NB4 (cell line): ENCODE measurements around the gene DOCK8.

Experiments
- DNase-seq: peaks from one replicate; pipeline ENCODE4 v3.0.0; 2010; ENCODE audit warnings: low read depth
- H3K4me3 ChIP-seq: one replicate; pipeline ENCODE4 v1.5.1; 2011; ENCODE audit warnings: mild to moderate bottlenecking, low read depth, low read length, moderate library complexity
- CTCF ChIP-seq: IDR thresholded peaks from one replicate; pipeline ENCODE4 v1.5.1; 2012; ENCODE audit warnings: low read depth, low read length
- MAX ChIP-seq: IDR thresholded peaks from 2 replicates; pipeline ENCODE4 v1.6.1; 2011; ENCODE audit warnings: low read depth, low read length
- MYC ChIP-seq: IDR thresholded peaks from 2 replicates; pipeline ENCODE4 v1.6.1; 2011; ENCODE audit warnings: low read depth, low read length
- POLR2A ChIP-seq: IDR thresholded peaks from 2 replicates; pipeline ENCODE4 v1.6.1; 2011; ENCODE audit warnings: mild to moderate bottlenecking; ENCODE audit not compliant: insufficient read length; ENCODE audit errors: extremely low read depth

Gene DOCK8

GRCh38 chr9:357560-357959 is 142.9 kb downstream of the DOCK8 start:
- TF ChIP-seq MAX (no peak), CTCF (no peak), POLR2A (no peak), MYC (no peak)
- peak; percentile 65 for DNase-seq
- no peak overlapping the region for H3K4me3 ChIP-seq

- H3K4me3 ChIP-seq = no peak overlapping the region
- no peak for DNase-seq
- no peak for TF ChIP-seq MYC
- no peak for TF ChIP-seq MAX
- no peak for TF ChIP-seq CTCF
- no peak for TF ChIP-seq POLR2A
Measured at GRCh38 chr9:362561-363273, 148.1 kb downstream of the DOCK8 start.

GRCh38 chr9:363274-363612 is 148.6 kb downstream of the DOCK8 start:
- no peak overlapping the region for H3K4me3 ChIP-seq
- DNase-seq = no peak
- TF ChIP-seq MAX (no peak), POLR2A (no peak), CTCF (no peak), MYC (no peak)

GRCh38 chr9:365436-365835 is 150.8 kb downstream of the DOCK8 start:
- TF ChIP-seq CTCF = no peak
- TF ChIP-seq POLR2A = no peak
- TF ChIP-seq MAX = no peak
- no peak for TF ChIP-seq MYC
- no peak for DNase-seq

GRCh38 chr9:366620-367019 is 152.0 kb downstream of the DOCK8 start:
- no peak for DNase-seq
- no peak for TF ChIP-seq MYC
- TF ChIP-seq CTCF = no peak
- no peak for TF ChIP-seq MAX
- TF ChIP-seq POLR2A = no peak
- H3K4me3 ChIP-seq = no peak overlapping the region

More at GRCh38 chr9:365436-365835, 150.8 kb downstream of the DOCK8 start:
- H3K4me3 ChIP-seq = no peak overlapping the region

- no peak overlapping the region for H3K4me3 ChIP-seq
- DNase-seq = no peak
- no peak for TF ChIP-seq POLR2A
- no peak for TF ChIP-seq CTCF
- no peak for TF ChIP-seq MYC
- TF ChIP-seq MAX = no peak
Measured at GRCh38 chr9:370086-370485, 155.4 kb downstream of the DOCK8 start.
